Erythroblast (primary cell): ENCODE measurements around the gene ATP13A2.

Experiments used
- GATA1 ChIP-seq: IDR thresholded peaks from 2 replicates; pipeline ENCODE4 v1.6.1; 2011; ENCODE audit warnings: low read depth, mild to moderate bottlenecking, control low read depth, low read length, moderate library complexity
- POLR2A ChIP-seq: IDR thresholded peaks from 2 replicates; pipeline ENCODE4 v1.6.1; 2011; ENCODE audit warnings: mild to moderate bottlenecking, low read length

DNA sequence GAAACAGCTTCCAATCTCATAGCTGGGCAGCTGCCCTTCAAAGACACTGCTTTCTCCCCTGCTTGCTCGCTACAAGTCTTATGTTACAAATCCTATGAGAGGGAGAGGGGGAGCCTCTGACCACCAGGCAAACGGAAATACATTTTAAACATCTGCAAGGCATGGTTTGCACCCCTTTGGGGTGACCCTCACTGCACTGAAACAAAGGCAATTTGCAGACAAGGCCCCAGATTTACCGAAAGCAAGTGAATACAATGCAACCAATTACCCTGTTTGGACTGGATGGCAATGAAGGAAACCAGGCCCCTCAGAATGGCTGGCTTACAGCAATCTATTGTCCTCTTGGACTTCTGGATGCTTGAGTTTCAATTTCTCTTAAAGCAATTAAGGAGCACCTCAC is 11.8 kb upstream of the ATP13A2 start:
- TF ChIP-seq POLR2A, result no peak
- no peak for TF ChIP-seq GATA1
